ENCODE results near the gene ABHD11.

DNA sequence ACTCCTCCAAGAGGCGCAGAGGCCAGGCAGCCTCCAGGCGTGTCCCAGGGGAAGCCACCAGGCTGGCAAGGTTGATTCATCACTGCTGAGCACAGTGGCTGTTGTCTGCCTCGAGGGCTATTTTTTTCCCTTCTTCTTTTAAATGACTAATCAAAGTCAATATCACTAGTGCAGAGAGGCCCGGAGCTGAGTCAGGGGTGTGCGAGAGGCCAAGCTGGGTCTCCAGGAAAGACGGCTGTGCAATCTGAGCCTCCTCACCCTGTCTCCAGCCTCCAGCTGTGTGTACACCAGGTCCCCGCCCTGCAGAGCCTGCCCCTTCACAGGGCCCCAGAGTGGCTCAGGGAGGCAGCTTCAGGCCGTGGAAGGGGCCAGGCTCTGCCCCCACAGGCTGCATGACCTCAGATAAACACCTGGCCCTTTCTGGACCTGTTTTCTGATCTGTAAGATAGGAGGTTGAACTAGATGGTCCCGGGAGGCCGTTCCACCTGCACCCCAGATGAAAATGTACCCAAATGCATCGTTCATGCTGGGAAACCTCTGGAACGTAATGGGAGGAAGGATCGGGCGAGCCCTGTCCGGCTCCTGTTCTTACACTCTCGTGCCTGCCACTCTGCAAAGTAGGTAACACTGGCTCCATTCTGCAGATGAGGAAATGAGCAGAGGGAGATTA is 22.8 kb downstream of the ABHD11 start:
- TF ChIP-seq CTCF (IDR thresholded peaks at IDR 0.05 in 4 of 5, conservative IDR thresholded peaks at IDR 0.05 in 1 of 5) (no peak), POLR2A (IDR thresholded peaks at IDR 0.05) (no peak)
